Smooth muscle cell (in vitro differentiated cells): ENCODE results near the gene CYP3A5. TPM values are rescaled to one million over a fixed set of nuclear protein-coding genes. Genes with fewer than 3 reads are reported as not detected.

ENCODE experiments used
- DNase-seq: peaks from one replicate; lab custom pipeline; 2025; ENCODE audit not compliant: unreplicated experiment; lab: John Stamatoyannopoulos, UW
- H2AFZ ChIP-seq: fragments of 200-600 bp; sonication (generic); 2 replicates; pipeline ENCODE4 v1.6.0; 2016; ENCODE audit warnings: antibody characterized with exemption, low read depth, mild to moderate bottlenecking
- H3F3A ChIP-seq: fragments of 200-600 bp; sonication (generic); 2 replicates; pipeline ENCODE4 v1.6.0; 2017; ENCODE audit warnings: antibody characterized with exemption, low read depth
- H3K27ac ChIP-seq: fragments of 200-600 bp; sonication (generic); 2 replicates; pipeline ENCODE4 v1.5.1; 2016; ENCODE audit warnings: low read depth, mild to moderate bottlenecking
- H3K27me3 ChIP-seq: fragments of 200-600 bp; sonication (generic); 2 replicates; pipeline ENCODE4 v1.6.1; 2016; ENCODE audit warnings: low read depth, mild to moderate bottlenecking
- H3K36me3 ChIP-seq: fragments of 200-600 bp; sonication (generic); 2 replicates; pipeline ENCODE4 v1.5.1; 2016; ENCODE audit warnings: low read depth
- H3K4me1 ChIP-seq: fragments of 200-600 bp; sonication (generic); 2 replicates; pipeline ENCODE4 v1.5.1; 2016; ENCODE audit warnings: low read depth
- H3K4me2 ChIP-seq: fragments of 200-600 bp; sonication (generic); 2 replicates; pipeline ENCODE4 v1.6.0; 2016; ENCODE audit warnings: mild to moderate bottlenecking
- H3K4me3 ChIP-seq: fragments of 200-600 bp; sonication (generic); 2 replicates; pipeline ENCODE4 v1.5.1; 2016; ENCODE audit warnings: mild to moderate bottlenecking
- H3K79me2 ChIP-seq: fragments of 200-600 bp; sonication (generic); 2 replicates; pipeline ENCODE4 v1.6.0; 2016; ENCODE audit warnings: low read depth, mild to moderate bottlenecking
- H3K9ac ChIP-seq: fragments of 200-600 bp; sonication (generic); 2 replicates; pipeline ENCODE4 v1.6.0; 2016; ENCODE audit warnings: low read depth
- H3K9me3 ChIP-seq: fragments of 200-600 bp; sonication (generic); replicated peaks from 2 replicates; pipeline ENCODE4 v1.5.1; 2016; ENCODE audit warnings: low read depth
- H4K20me1 ChIP-seq: fragments of 200-600 bp; sonication (generic); 2 replicates; pipeline ENCODE4 v1.6.0; 2016; ENCODE audit warnings: low read depth
- CTCF ChIP-seq: fragments of 200-600 bp; sonication (generic); IDR thresholded peaks from 2 replicates; pipeline ENCODE4 v1.5.1; 2017; ENCODE audit warnings: borderline replicate concordance, mild to moderate bottlenecking, antibody characterized with exemption; ENCODE audit not compliant: insufficient read depth, poor library complexity, severe bottlenecking
- WGBS: methylation state at CpG from one replicate; pipeline ENCODE4 v1.1.7; 2016; ENCODE audit warnings: low lambda C conversion rate; 5-methylcytosine and 5-hydroxymethylcytosine counted together
- polyA plus RNA-seq: library from polyadenylated mRNA; unstranded; fragments of >200 nt; fragmentation: Nextera tagmentation; extraction: Ambion mirVana; gene quantifications from 2 replicates; pipeline ENCODE4 v1.2.1, GENCODE V29; 2016
- total RNA-seq: library from RNA; depleted of rRNA; stranded (reverse); fragments of >200 nt; gene quantifications from 2 replicates; pipeline ENCODE4 v1.2.3, GENCODE V29; 2014

The CYP3A5 gene
- total and polyA plus RNA-seq, 2 experiments from 2014 or later, result 0.19 TPM; not detected in 1

DNA sequence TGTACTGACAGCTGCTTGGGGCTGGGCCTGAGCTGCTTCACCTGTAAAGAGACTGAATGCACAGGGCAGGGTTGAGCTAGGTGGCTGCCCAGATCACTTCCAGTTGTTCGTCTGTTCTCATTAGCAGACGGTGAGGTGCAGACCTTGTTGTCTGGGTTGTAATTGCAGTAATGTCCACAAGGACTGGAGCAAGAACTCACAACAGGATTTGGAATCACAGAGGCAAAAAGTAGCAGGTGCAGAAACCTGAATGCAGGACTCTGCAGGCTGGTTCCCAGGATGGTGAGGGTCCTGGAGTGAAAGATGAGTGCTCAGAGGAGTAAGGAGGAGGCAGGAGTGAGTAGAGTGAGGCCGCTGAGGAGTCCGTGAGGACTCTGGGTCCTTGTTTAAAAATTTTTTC lies 53.8 kb downstream of the CYP3A5 start:
- TF ChIP-seq CTCF, result no peak
- H3K9me3 ChIP-seq, result no peaks in the 10 kb centered on the region
- H4K20me1 ChIP-seq, result peaks cover 27% of the 10 kb centered on the region
- no peaks in the 10 kb centered on the region for H3K79me2 ChIP-seq
- H3K36me3 ChIP-seq, result peaks cover 9% of the 10 kb centered on the region
- H3K9ac ChIP-seq, result no peak overlapping the region
- H3K27me3 ChIP-seq, result no peaks in the 10 kb centered on the region
- no peak overlapping the region for H3K4me2 ChIP-seq
- no peak overlapping the region for H3K4me3 ChIP-seq
- H3F3A ChIP-seq, result no peaks in the 10 kb centered on the region
- 99% methylated on average over 4 of the region's 4 CpGs for WGBS
- DNase-seq, result no peak
- H3K27ac ChIP-seq, result no peak overlapping the region
- no peaks in the 10 kb centered on the region for H3K4me1 ChIP-seq
- no peak overlapping the region for H2AFZ ChIP-seq

DNA sequence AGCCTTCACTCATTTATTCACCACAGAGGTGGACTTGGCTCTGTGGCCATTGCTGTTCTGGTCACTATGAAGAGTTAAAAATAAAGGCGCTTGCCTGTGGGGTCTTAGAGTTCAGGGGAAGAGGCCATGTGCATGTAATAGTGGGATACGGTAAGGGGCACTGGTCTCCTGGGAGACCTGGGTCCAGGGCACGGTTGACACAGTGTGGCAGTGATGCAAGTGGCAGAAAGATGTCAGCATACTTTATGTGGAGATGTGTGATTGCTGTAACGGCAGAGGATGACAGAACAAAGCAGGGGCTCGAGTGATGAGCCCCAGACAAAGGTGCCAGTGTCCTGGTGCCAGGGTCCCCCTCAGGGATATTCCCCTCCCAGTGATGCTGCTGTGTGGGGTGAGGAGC lies 54.5 kb downstream of the CYP3A5 start:
- Histone ChIP-seq H3K27ac (no peak overlapping the region), H4K20me1 (peaks cover 22% of the 10 kb centered on the region), H3K4me1 (no peaks in the 10 kb centered on the region), H3K4me2 (no peak overlapping the region), H3K27me3 (no peaks in the 10 kb centered on the region), H2AFZ (no peak overlapping the region), H3K4me3 (no peak overlapping the region), H3F3A (no peaks in the 10 kb centered on the region), H3K9ac (no peak overlapping the region), H3K36me3 (peaks cover 9% of the 10 kb centered on the region), H3K9me3 (no peaks in the 10 kb centered on the region), H3K79me2 (no peaks in the 10 kb centered on the region)
- WGBS, result 94% methylated on average over 5 of the region's 5 CpGs
- TF ChIP-seq CTCF, result no peak
- no peak for DNase-seq

DNA sequence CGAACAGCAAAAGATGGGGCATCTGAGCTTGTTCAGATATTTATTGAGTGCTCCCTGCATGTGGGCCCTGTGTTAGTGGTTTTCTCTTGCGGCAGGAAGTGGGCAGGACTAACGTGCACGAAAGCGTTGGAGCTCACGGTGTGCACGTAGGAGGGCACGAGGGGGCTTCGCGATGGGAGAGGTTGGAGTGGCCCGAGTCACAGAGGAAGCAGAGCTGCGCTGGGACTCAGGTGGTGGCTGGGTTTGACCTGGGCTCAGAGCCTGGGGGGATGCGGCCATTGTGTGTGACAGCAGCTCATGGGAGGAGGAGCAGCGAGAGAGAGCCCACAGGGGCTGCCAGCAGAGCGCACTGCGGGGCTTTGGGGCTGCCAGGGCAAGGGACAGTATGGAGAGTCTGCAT lies 55.3 kb downstream of the CYP3A5 start:
- Histone ChIP-seq H3K9me3 (no peaks in the 10 kb centered on the region), H2AFZ (no peak overlapping the region), H3K27me3 (no peaks in the 10 kb centered on the region), H3K36me3 (peaks cover 9% of the 10 kb centered on the region), H3K4me2 (no peak overlapping the region), H3K9ac (no peak overlapping the region), H3F3A (no peaks in the 10 kb centered on the region), H3K4me3 (no peak overlapping the region), H3K4me1 (no peaks in the 10 kb centered on the region), H4K20me1 (peaks cover 22% of the 10 kb centered on the region), H3K27ac (no peak overlapping the region), H3K79me2 (peaks cover 4% of the 10 kb centered on the region)
- WGBS, result 98% methylated on average over 16 of the region's 16 CpGs
- TF ChIP-seq CTCF, result no peak
- DNase-seq, result no peak

- no peaks in the 10 kb centered on the region for H3F3A ChIP-seq
- no peak overlapping the region for H3K4me2 ChIP-seq
- no peak overlapping the region for H3K4me3 ChIP-seq
- no peaks in the 10 kb centered on the region for H3K27me3 ChIP-seq
- no peak overlapping the region for H3K9ac ChIP-seq
- no peak overlapping the region for H2AFZ ChIP-seq
- H3K9me3 ChIP-seq, result no peaks in the 10 kb centered on the region
- no peak for DNase-seq
- TF ChIP-seq CTCF, result no peak
- H3K36me3 ChIP-seq, result peaks cover 9% of the 10 kb centered on the region
- H3K79me2 ChIP-seq, result peaks cover 4% of the 10 kb centered on the region
- peaks cover 22% of the 10 kb centered on the region for H4K20me1 ChIP-seq
- WGBS, result 97% methylated on average over 9 of the region's 9 CpGs
- H3K27ac ChIP-seq, result no peak overlapping the region
- H3K4me1 ChIP-seq, result no peaks in the 10 kb centered on the region
These were observed 55.9 kb downstream of the CYP3A5 start for GRCh38 chr7:99623702-99624447.
